GM21529 (cell line): ENCODE results near the gene TRAF2.

Experiments
- ATAC-seq: cut with Tn5 transposase; IDR thresholded peaks from one replicate; pipeline ENCODE4 v1.9.1; 2021; ENCODE audit not compliant: unreplicated experiment

TRAF2 gene

DNA sequence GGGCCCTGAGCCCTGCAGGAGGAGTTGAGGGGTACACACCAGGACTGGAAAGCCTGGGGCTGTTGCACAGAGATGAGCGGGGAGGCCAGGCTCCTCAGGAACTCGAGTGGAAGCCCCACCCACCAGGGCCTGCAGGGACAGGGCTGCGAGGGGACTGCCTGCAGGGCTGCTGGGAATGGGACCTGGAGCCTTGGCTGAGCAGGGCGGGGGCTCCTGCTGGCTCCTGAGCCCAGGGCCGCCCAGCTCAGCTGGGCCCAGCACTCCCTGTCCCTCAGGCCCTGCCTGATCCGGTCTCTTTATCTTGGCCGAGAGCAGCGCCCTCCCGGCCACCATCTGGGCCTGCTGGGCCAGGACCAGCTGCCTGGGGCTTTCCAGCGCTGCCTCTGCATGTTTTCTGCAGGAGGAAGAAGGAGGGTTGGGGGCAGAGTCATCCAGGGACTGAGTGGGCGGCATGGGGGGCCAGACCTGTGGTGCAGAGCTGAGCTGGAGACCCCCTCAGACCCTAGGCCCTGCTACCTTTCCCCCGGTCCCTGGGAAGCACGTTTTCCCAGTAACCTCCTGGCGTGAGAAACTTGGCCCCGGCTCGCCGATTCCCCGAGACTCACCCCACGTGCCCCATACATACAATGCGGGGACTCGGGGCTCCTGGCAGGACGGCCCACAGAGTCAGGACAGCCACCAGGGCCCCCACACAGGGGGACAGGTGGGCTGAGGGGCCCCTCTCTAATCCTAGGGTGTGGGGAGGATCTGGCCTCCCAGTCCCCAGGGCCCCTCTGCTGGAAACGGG, 75.2 kb downstream of the TRAF2 start:
- no peak for ATAC-seq

DNA sequence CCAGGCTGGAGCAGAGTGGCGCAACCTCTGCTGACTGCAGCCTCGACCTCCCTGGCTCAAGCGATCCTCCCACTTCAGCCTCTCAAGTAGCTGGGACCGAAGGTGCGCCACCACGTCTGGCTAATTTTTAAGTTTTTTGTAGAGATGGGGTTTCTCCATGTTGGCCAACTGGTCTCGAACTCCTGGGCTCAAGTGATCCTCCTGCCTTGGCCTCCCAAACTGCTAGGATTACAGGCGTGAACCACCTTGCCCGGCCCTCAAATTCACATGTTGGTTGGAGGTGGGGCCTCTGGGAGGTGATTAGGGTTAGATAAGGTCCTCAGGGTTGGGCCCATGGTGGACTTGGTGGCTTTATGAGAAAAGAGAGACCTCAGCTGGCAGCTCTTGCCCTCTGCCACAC, 75.8 kb downstream of the TRAF2 start:
- no peak for ATAC-seq

GRCh38 chr9:136962701-136963248, 76.5 kb downstream of the TRAF2 start:
- ATAC-seq, result no peak

DNA sequence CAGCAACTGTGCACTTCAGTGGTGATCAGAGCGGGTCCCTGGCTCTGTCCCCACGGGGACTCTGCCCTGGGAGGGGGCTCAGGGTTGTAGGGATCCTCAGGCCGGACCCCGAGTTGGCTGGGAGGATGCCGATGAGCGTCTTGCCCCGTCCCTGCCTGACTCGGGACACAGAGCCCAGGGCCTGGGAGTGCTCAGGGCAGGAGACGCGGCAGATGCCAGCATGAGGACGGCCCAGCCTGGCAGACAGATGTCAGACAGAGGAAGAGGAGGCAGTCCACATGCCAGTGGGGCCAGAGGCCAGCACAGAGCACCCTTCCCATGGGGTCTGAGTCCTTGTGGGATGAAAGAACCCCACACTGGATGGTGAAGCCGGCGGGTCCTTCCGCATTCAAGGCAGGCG, 77.0 kb downstream of the TRAF2 start:
- ATAC-seq, result no peak

- no peak for ATAC-seq
Measured at GRCh38 chr9:136963751-136964150, 77.4 kb downstream of the TRAF2 start.

- ATAC-seq, result no peak
Measured at GRCh38 chr9:136964171-136964689, 77.9 kb downstream of the TRAF2 start.

GRCh38 chr9:136964833-136965422, 78.6 kb downstream of the TRAF2 start:
- ATAC-seq, result no peak

GRCh38 chr9:136965771-136966484, 79.6 kb downstream of the TRAF2 start:
- no peak for ATAC-seq

GRCh38 chr9:136968333-136969127, 82.2 kb downstream of the TRAF2 start:
- ATAC-seq, result no peak

DNA sequence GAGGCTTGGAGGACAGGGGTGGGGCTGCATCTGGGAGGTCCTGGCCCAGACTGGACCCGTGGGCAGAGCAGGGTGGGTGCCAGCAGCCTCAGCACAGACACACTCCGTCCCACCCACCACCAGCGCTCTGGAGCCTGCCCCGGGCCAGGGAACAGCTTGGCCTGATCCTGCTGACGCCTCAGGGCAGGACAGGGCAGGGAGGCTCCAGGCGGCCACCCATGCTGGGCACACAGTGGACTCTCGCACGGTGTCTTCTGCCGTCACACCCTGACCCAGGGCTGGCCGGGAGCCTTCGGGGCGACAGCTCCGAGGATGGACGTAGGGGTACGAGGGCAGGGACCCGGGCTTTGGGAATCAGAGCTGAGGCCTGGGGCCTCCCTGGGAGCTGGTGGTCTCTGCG, 82.8 kb downstream of the TRAF2 start:
- ATAC-seq, result no peak

DNA sequence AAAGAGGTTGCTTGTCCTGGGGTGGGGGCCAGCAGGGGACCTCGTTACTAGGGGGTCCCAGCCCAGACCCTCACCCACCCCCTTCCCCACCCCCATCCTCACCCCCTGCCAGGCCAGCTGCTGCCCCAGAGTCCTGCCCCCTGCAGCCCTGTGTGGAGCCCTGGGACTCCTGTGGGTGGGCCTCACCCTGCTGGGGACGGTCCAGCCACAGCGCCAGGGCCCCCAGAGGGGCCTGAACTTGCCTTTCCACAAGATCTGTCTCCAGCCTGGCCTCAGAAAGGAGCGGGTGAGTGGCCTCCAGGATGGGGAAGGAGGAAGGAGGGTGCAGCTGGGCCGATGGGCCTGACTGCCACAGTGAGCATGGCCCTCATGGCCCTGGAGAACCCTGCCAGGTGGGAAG, 83.5 kb downstream of the TRAF2 start:
- ATAC-seq, result no peak

DNA sequence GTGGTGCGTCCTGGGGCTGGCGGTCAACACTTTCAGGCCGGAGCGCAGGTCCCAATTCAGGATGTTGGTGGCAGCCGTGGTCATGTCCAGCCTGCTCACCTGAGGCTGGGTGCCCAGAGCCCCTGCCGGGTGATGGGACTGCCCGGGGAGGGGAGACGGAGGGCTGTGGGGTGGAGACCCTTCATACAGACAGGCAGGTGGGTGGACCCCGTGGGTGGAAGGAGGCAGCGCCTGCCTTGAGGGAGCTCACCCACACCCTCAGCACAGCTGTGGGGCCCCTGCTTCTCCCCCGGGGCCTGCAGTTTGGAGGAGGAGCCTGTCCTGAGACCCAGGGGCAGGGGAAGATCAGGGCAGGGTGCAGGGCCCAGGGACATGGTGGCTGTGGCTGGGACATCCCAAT, 84.0 kb downstream of the TRAF2 start:
- no peak for ATAC-seq

DNA sequence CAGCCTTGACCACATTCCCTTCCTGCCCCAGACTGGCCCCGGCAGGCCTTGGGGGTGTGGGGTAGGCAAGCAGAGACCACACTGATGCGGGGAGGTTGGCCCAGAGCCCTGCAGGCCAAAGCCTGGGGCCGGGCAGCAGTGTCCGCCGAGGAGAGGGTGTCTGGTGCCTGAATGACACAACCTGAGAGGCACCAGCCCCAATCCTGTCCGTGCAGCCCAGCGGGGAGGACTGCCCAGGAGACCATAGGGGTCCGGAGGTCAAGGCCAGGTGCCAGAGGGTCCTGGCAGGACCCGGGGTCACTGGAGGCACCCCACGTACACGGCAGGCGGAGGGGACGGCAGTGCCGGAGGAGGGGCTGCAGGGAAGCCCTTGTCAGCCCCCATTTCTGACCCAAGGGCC, 85.4 kb downstream of the TRAF2 start:
- ATAC-seq, result no peak

DNA sequence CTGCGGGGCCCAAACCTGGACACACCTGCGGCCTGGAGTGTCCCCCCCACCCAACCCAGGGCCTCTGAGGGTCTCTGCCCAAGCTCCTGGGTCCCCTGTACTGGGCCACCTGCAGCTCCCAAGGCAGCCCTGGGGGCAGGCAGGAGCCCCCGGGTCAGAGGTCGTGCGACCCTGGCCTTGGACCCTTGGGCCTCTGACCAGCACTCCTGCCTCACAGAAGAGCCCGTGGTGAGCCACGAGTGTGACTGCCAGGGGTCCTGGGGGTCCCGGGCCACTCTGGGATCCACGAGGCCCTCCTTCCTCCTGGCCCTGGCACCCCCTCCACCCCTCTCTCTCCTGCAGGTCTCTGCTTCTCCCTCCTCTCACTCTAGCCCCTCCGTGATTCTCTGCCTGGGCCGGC, 86.0 kb downstream of the TRAF2 start:
- no peak for ATAC-seq

DNA sequence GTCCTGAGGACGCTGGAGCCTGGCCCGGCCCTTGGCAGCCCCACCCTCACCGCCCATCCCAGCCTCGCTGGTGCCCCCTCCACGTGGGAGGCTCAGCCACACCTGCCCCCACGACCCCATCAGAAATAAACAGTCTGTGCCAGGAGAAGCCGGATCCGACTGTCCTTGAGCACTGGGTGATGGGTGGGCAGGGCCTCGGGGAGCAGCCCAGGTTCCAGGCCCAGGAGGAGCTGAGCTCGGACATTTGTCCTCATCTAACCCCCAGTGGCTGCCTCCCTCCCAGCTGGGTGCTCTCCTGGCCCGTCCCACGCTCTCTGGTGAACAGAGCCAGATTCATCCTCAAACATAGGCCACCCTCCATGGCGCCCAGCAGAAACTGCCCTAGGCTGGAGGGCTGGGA, 86.4 kb downstream of the TRAF2 start:
- ATAC-seq, result no peak

DNA sequence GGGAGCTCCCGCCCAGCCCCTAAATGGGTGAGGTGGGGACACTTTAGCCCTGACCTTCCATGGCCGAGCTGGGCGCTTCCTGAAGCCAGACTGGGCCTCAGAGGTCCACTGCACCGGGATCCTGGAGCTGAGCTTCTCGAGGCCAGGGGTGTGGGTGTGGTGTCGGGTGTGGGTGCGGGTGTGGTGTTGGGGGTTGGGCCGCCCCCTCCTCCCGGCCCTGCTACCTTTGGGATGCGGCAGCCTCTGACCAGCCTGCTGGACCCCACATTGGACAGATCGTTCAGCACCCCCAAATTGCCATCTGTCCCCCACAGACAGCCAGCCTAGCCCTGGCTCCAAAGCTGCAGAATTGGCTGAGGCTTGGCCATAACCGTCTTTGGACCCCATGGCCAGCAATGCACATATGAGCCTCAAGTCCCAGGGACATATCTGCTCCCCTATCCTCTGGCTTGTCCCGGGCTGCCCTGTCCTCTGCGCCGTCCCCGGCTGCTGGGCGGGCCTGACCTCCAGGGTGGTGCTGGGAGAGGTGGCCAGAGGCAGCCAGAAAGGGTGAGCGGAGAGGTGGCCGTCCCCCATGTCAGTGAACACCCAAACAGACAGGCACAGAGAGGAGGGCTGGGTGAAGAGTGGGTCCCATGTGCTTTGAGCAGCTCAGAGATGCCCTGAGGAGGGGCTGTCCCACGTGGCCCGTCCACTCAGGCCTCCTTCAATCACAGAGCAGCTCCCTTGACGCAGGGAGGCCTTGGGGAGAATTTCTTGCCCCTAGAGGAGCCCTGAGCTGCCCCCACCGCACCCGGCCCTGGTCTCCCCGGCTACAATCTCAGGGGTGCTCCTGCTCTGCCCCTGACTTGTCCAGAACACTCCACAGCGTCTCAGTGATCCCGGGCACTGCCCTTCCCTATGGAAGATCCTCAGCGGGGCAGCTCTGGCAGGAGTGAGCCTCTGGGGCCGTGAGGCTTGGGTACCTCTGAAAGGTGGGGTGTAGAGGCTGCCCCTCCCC, 87.6 kb downstream of the TRAF2 start:
- no peak for ATAC-seq

- no peak for ATAC-seq
Measured at GRCh38 chr9:136974817-136975535, 88.7 kb downstream of the TRAF2 start.

GRCh38 chr9:136975644-136976043, 89.3 kb downstream of the TRAF2 start:
- no peak for ATAC-seq
